Measurements from ENCODE around the gene PSMD2.

PSMD2 gene

DNA sequence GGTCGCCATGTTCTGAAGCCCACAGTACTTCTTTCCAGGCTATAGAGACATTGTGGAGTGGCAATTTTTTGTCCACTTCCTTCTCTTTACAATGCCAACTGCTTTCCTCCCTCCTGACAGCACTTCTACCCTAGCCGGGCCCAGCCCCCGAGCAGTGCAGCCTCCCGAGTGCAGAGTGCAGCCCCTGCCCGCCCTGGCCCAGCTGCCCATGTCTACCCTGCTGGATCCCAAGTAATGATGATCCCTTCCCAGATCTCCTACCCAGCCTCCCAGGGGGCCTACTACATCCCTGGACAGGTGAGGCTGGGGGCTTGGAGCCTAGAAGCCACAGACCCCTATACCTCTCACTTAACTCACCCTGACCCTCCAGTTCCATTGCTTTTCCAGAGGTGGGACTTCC is 18.2 kb downstream of the PSMD2 start:
- no peak overlapping the region for H3K9ac ChIP-seq (ENCODE audit: low read length)

DNA sequence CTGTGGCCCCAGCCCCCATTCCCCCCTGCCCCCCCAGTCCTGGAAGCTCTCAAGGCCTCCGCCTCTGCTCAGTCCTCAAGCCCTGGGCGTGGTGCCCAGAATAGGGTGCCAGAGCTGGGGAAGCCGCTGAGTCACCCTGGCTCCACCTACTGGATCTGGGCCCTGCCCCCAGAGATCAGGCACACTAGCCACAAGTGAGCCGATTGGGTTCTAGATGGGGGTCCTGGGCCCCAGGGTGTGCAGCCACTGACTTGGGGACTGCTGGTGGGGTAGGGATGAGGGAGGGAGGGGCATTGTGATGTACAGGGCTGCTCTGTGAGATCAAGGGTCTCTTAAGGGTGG is 21.0 kb downstream of the PSMD2 start:
- Histone ChIP-seq H3K4me2 (ENCODE audit: low read length) (no peak overlapping the region), H3K9ac (ENCODE audit: low read length) (no peak overlapping the region), H3K9me3 (ENCODE audit: insufficient read depth, low read length) (no peaks in the 10 kb centered on the region), H3K4me3 (ENCODE audit: low read length) (no peak overlapping the region), H3K27me3 (ENCODE audit: low read depth, low read length) (no peaks in the 10 kb centered on the region), H2AFZ (ENCODE audit: low read depth, low read length) (no peak overlapping the region), H3K4me1 (ENCODE audit: low read length) (peaks cover 16% of the 10 kb centered on the region), H3K27ac (ENCODE audit: low read length) (no peak overlapping the region), H4K20me1 (ENCODE audit: insufficient read depth, low read length) (peaks cover 73% of the 10 kb centered on the region), H3K79me2 (ENCODE audit: low read length) (peaks cover 88% of the 10 kb centered on the region), H3K36me3 (replicated peaks; ENCODE audit: low read depth, low read length) (peaks cover 83% of the 10 kb centered on the region)
- TF ChIP-seq EZH2phosphoT487 (IDR thresholded peaks at IDR 0.05; ENCODE audit: low read depth), result no peak
- TF ChIP-seq, protein P1, sequence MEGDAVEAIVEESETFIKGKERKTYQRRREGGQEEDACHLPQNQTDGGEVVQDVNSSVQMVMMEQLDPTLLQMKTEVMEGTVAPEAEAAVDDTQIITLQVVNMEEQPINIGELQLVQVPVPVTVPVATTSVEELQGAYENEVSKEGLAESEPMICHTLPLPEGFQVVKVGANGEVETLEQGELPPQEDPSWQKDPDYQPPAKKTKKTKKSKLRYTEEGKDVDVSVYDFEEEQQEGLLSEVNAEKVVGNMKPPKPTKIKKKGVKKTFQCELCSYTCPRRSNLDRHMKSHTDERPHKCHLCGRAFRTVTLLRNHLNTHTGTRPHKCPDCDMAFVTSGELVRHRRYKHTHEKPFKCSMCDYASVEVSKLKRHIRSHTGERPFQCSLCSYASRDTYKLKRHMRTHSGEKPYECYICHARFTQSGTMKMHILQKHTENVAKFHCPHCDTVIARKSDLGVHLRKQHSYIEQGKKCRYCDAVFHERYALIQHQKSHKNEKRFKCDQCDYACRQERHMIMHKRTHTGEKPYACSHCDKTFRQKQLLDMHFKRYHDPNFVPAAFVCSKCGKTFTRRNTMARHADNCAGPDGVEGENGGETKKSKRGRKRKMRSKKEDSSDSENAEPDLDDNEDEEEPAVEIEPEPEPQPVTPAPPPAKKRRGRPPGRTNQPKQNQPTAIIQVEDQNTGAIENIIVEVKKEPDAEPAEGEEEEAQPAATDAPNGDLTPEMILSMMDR (IDR thresholded peaks at IDR 0.05; ENCODE audit: low read depth, low read length), result no peak

More for the DNA sequence above, 18.2 kb downstream of the PSMD2 start:
- Histone ChIP-seq H3K4me1 (ENCODE audit: low read length) (peaks cover 19% of the 10 kb centered on the region), H3K27ac (ENCODE audit: low read length) (no peak overlapping the region), H3K9me3 (ENCODE audit: insufficient read depth, low read length) (no peaks in the 10 kb centered on the region), H3K36me3 (replicated peaks; ENCODE audit: low read depth, low read length) (peaks cover 56% of the 10 kb centered on the region), H2AFZ (ENCODE audit: low read depth, low read length) (no peak overlapping the region), H3K27me3 (ENCODE audit: low read depth, low read length) (no peaks in the 10 kb centered on the region), H3K4me2 (ENCODE audit: low read length) (peak overlapping the region; percentile 88; the same call in 1 of the 2 replicates), H4K20me1 (ENCODE audit: insufficient read depth, low read length) (peaks cover 65% of the 10 kb centered on the region), H3K4me3 (ENCODE audit: low read length) (no peak overlapping the region), H3K79me2 (ENCODE audit: low read length) (peaks cover 74% of the 10 kb centered on the region)
- TF ChIP-seq EZH2phosphoT487 (IDR thresholded peaks at IDR 0.05; ENCODE audit: low read depth), result no peak
- TF ChIP-seq, protein P1 (IDR thresholded peaks at IDR 0.05; ENCODE audit: low read depth, low read length), result no peak

DNA sequence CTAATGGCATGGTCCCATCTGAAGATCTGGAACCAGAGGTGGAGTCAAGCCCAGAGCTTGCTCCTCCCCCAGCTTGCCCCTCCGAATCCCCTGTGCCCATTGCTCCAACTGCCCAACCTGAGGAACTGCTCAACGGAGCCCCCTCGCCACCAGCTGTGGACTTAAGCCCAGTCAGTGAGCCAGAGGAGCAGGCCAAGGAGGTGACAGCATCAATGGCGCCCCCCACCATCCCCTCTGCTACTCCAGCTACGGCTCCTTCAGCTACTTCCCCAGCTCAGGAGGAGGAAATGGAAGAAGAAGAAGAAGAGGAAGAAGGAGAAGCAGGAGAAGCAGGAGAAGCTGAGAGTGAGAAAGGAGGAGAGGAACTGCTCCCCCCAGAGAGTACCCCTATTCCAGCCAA is 22.6 kb downstream of the PSMD2 start:
- Histone ChIP-seq H3K79me2 (ENCODE audit: low read length) (peaks cover 80% of the 10 kb centered on the region), H3K36me3 (replicated peaks; ENCODE audit: low read depth, low read length) (peaks cover 86% of the 10 kb centered on the region), H3K27me3 (ENCODE audit: low read depth, low read length) (no peaks in the 10 kb centered on the region), H4K20me1 (ENCODE audit: insufficient read depth, low read length) (peaks cover 64% of the 10 kb centered on the region), H3K9ac (ENCODE audit: low read length) (no peak overlapping the region), H3K4me1 (ENCODE audit: low read length) (peaks cover 7% of the 10 kb centered on the region), H3K9me3 (ENCODE audit: insufficient read depth, low read length) (no peaks in the 10 kb centered on the region), H3K4me3 (ENCODE audit: low read length) (no peak overlapping the region), H3K27ac (ENCODE audit: low read length) (no peak overlapping the region), H2AFZ (ENCODE audit: low read depth, low read length) (no peak overlapping the region), H3K4me2 (ENCODE audit: low read length) (no peak overlapping the region)
- TF ChIP-seq, protein P1 (IDR thresholded peaks at IDR 0.05; ENCODE audit: low read depth, low read length), result no peak

DNA sequence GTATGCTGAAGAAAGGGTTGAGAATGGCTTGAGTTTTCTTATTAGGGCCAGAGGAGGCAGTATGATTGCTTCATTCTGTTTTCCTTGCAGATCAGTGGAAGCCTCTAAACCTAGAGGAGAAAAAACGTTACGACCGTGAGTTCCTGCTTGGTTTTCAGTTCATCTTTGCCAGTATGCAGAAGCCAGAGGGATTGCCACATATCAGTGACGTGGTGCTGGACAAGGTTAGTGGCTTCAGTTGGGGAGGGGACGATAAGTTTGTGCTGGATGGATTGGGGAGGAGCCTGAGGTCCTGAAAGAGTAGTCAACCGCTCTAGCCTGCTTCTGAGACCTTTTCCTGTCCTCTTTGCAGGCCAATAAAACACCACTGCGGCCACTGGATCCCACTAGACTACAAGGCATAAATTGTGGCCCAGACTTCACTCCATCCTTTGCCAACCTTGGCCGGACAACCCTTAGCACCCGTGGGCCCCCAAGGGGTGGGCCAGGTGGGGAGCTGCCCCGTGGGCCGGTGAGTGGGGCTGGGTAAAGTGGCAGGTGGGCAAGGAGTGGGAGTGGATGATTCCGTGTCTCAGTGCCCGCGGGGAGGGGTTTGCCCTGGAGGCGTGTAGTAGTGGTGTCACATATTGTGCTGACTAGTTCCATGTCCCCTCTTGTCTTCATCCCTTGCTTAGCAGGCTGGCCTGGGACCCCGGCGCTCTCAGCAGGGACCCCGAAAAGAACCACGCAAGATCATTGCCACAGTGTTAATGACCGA is 23.9 kb downstream of the PSMD2 start:
- peaks cover 86% of the 10 kb centered on the region for H3K36me3 ChIP-seq (replicated peaks; ENCODE audit: low read depth, low read length)
- H3K27me3 ChIP-seq (ENCODE audit: low read depth, low read length), result no peaks in the 10 kb centered on the region
- H3K9ac ChIP-seq (ENCODE audit: low read length), result no peak overlapping the region
- no peak overlapping the region for H3K4me3 ChIP-seq (ENCODE audit: low read length)
- H3K79me2 ChIP-seq (ENCODE audit: low read length), result peaks cover 80% of the 10 kb centered on the region
- TF ChIP-seq, protein P1 (IDR thresholded peaks at IDR 0.05; ENCODE audit: low read depth, low read length), result no peak
- TF ChIP-seq EZH2phosphoT487 (IDR thresholded peaks at IDR 0.05; ENCODE audit: low read depth), result no peak
- peaks cover 52% of the 10 kb centered on the region for H4K20me1 ChIP-seq (ENCODE audit: insufficient read depth, low read length)
- no peak overlapping the region for H3K27ac ChIP-seq (ENCODE audit: low read length)
- H2AFZ ChIP-seq (ENCODE audit: low read depth, low read length), result no peak overlapping the region
- no peaks in the 10 kb centered on the region for H3K9me3 ChIP-seq (ENCODE audit: insufficient read depth, low read length)
- H3K4me2 ChIP-seq (ENCODE audit: low read length), result no peak overlapping the region
- H3K4me1 ChIP-seq (ENCODE audit: low read length), result no peaks in the 10 kb centered on the region
